SU-DHL-6 (cell line): ENCODE measurements around the gene PACS1.

Experiments
- H2AFZ ChIP-seq: fragments of 200-600 bp; sonication (generic); 2 replicates; pipeline ENCODE4 v1.6.1; 2014; ENCODE audit warnings: low read depth, mild to moderate bottlenecking, moderate library complexity, mixed read lengths, antibody characterized with exemption, low read length; ENCODE audit not compliant: severe bottlenecking
- H3F3A ChIP-seq: fragments of 200-600 bp; shearing (Covaris generic); 2 replicates; pipeline ENCODE4 v1.6.0; 2016; ENCODE audit warnings: antibody characterized with exemption, mild to moderate bottlenecking; ENCODE audit not compliant: insufficient read depth
- H3K27ac ChIP-seq: fragments of 200-600 bp; sonication (generic); 2 replicates; pipeline ENCODE4 v1.5.1; 2016; ENCODE audit warnings: low read depth, mild to moderate bottlenecking, low read length, moderate library complexity, mixed read lengths
- H3K27me3 ChIP-seq: fragments of 200-600 bp; sonication (generic), shearing (Covaris generic); 2 replicates; pipeline ENCODE4 v1.6.0; 2014; ENCODE audit warnings: mild to moderate bottlenecking, low read length
- H3K36me3 ChIP-seq: fragments of 200-600 bp; sonication (generic); 2 replicates; pipeline ENCODE4 v1.6.1; 2014; ENCODE audit warnings: mild to moderate bottlenecking, low read length, mixed read lengths
- H3K4me2 ChIP-seq: fragments of 300-600, 200-600 bp; shearing (Covaris generic), sonication (generic); 2 replicates; pipeline ENCODE4 v1.6.0; 2014; ENCODE audit warnings: low read length, low read depth, mild to moderate bottlenecking; ENCODE audit not compliant: poor library complexity, severe bottlenecking
- H3K4me3 ChIP-seq: fragments of 200-600 bp; sonication (generic); 2 replicates; pipeline ENCODE4 v1.5.1; 2014; ENCODE audit warnings: antibody characterized with exemption, low read length, mild to moderate bottlenecking, mixed read lengths; ENCODE audit not compliant: insufficient read depth, poor library complexity, severe bottlenecking
- H3K79me2 ChIP-seq: fragments of 200-600 bp; sonication (generic); 2 replicates; pipeline ENCODE4 v1.6.1; 2014; ENCODE audit warnings: mild to moderate bottlenecking, low read length, moderate library complexity; ENCODE audit not compliant: insufficient read depth
- H3K9ac ChIP-seq: fragments of 200-600 bp; sonication (generic); 2 replicates; pipeline ENCODE4 v1.7.0; 2014; ENCODE audit warnings: mild to moderate bottlenecking, low read length
- H3K9me2 ChIP-seq: fragments of 200-600 bp; sonication (generic); replicated peaks from 2 replicates; pipeline ENCODE4 v1.6.1; 2014; ENCODE audit warnings: low read length; ENCODE audit not compliant: insufficient read depth
- H3K9me3 ChIP-seq: fragments of 200-600 bp; sonication (generic); 2 replicates; pipeline ENCODE4 v1.6.1; 2014; ENCODE audit warnings: low read length, mixed read lengths; ENCODE audit not compliant: insufficient read depth
- H4K20me1 ChIP-seq: fragments of 200-600 bp; sonication (generic); 2 replicates; pipeline ENCODE4 v1.6.1; 2014; ENCODE audit warnings: low read depth, mild to moderate bottlenecking, antibody characterized with exemption, low read length, moderate library complexity, mixed read lengths
- EZH2phosphoT487 ChIP-seq: fragments of 200-600 bp; sonication (generic), shearing (Covaris generic); conservative IDR thresholded peaks from 2 replicates; pipeline ENCODE4 v1.6.1; 2018; ENCODE audit warnings: mild to moderate bottlenecking, antibody characterized with exemption, low read length, moderate library complexity, mixed read lengths
- TF ChIP-seq, protein P1 (sequence below): fragments of 200-600 bp; sonication (generic); IDR thresholded peaks from one replicate; pipeline ENCODE4 v1.5.1; 2017; ENCODE audit warnings: antibody characterized with exemption, mild to moderate bottlenecking, low read length, moderate library complexity; ENCODE audit not compliant: insufficient read depth, poor library complexity, severe bottlenecking

Gene PACS1

DNA sequence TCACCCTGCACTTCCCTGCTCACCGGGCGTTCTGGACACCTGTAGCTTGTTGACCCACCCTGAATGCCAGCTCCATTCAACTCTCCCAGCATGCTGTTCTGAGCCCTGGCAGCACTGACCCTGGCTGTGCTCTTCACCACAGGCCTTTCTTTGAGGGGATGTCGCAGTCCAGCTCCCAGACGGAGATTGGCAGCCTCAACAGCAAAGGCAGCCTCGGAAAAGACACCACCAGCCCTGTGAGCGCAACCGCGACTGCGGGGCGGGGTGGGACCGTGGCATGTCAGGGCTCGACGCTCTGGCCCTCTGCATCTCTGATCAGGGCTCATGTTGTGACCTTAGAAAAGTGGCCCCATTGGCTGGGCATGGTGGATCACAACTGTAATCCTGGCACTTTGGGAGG lies 150.9 kb downstream of the PACS1 start:
- Histone ChIP-seq H3F3A (no peaks in the 10 kb centered on the region), H3K9me3 (no peaks in the 10 kb centered on the region), H3K36me3 (no peaks in the 10 kb centered on the region), H3K9me2 (no peaks in the 10 kb centered on the region), H3K27me3 (no peaks in the 10 kb centered on the region), H3K4me2 (no peak overlapping the region), H3K9ac (no peak overlapping the region), H3K79me2 (no peaks in the 10 kb centered on the region), H4K20me1 (no peaks in the 10 kb centered on the region), H2AFZ (no peak overlapping the region), H3K4me3 (no peak overlapping the region), H3K27ac (no peak overlapping the region)
- TF ChIP-seq EZH2phosphoT487: no peak
- TF ChIP-seq, protein P1, sequence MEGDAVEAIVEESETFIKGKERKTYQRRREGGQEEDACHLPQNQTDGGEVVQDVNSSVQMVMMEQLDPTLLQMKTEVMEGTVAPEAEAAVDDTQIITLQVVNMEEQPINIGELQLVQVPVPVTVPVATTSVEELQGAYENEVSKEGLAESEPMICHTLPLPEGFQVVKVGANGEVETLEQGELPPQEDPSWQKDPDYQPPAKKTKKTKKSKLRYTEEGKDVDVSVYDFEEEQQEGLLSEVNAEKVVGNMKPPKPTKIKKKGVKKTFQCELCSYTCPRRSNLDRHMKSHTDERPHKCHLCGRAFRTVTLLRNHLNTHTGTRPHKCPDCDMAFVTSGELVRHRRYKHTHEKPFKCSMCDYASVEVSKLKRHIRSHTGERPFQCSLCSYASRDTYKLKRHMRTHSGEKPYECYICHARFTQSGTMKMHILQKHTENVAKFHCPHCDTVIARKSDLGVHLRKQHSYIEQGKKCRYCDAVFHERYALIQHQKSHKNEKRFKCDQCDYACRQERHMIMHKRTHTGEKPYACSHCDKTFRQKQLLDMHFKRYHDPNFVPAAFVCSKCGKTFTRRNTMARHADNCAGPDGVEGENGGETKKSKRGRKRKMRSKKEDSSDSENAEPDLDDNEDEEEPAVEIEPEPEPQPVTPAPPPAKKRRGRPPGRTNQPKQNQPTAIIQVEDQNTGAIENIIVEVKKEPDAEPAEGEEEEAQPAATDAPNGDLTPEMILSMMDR: no peak

- H3K9me3 ChIP-seq: no peaks in the 10 kb centered on the region
- no peaks in the 10 kb centered on the region for H3K36me3 ChIP-seq
- no peak overlapping the region for H3K27ac ChIP-seq
- TF ChIP-seq, protein P1: no peak
- no peak for TF ChIP-seq EZH2phosphoT487
- no peak overlapping the region for H3K4me3 ChIP-seq
- no peak overlapping the region for H3K4me2 ChIP-seq
- H3K27me3 ChIP-seq: no peaks in the 10 kb centered on the region
- H3F3A ChIP-seq: no peaks in the 10 kb centered on the region
- no peaks in the 10 kb centered on the region for H4K20me1 ChIP-seq
- no peaks in the 10 kb centered on the region for H3K9me2 ChIP-seq
- no peak overlapping the region for H3K9ac ChIP-seq
- no peak overlapping the region for H2AFZ ChIP-seq
- H3K79me2 ChIP-seq: no peaks in the 10 kb centered on the region
These were observed 151.7 kb downstream of the PACS1 start for GRCh38 chr11:66221726-66222236.

DNA sequence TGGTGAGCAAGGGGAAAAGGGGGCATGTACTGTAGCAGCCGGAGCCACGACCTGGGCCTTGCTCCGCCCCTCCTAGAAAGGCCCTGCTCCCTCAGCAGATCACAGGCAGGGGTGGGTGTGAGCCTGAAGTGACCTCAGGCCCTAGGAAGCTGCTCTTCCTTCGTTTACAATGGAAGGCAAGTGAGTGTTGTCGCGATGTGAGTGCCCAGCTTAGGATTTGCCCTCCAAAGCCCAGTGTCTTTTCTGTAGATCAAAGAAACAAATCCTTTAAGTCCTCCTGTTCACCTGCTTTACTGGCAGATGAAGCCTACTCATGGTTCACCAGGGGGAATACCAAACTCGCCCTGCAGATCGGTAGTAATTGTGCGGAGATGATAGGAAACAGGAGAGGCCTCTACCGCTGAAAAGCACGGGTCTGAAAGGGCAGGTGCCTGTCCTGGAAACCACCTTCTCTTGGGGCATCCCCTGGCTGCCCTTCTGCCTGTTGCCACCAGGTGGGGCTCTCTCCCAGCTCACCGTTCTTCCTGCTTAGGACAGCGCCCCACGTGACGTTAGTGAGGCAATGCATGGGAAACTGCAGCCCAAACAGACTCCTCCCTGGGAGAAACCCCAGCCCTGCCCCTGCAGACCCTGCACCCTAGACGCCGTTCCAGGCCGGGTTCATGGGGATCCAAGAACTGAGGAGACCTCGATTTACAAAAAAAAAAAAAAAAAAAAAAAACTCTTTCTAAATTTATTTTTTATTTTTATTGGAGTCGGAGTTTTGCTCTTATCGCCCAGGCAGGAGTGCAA lies 152.5 kb downstream of the PACS1 start:
- H3K36me3 ChIP-seq: no peaks in the 10 kb centered on the region
- no peak for TF ChIP-seq EZH2phosphoT487
- TF ChIP-seq, protein P1: peak; percentile 95

More for the DNA sequence above, 152.5 kb downstream of the PACS1 start:
- no peak overlapping the region for H3K4me3 ChIP-seq
- H3K9me3 ChIP-seq: no peaks in the 10 kb centered on the region
- H4K20me1 ChIP-seq: no peaks in the 10 kb centered on the region
- no peaks in the 10 kb centered on the region for H3K27me3 ChIP-seq
- no peaks in the 10 kb centered on the region for H3K79me2 ChIP-seq
- no peak overlapping the region for H2AFZ ChIP-seq
- no peaks in the 10 kb centered on the region for H3F3A ChIP-seq
- H3K4me2 ChIP-seq: peak overlapping the region; percentile 8
- H3K9ac ChIP-seq: peak overlapping the region; percentile 11; the same call in 1 of the 2 replicates
- no peak overlapping the region for H3K27ac ChIP-seq
- H3K9me2 ChIP-seq: no peaks in the 10 kb centered on the region
